GM21390 (cell line): ENCODE results near the gene RNASEH2A.

Experiments used
- ATAC-seq: cut with Tn5 transposase; IDR thresholded peaks from one replicate; pipeline ENCODE4 v1.9.1; 2021; ENCODE audit not compliant: unreplicated experiment

The RNASEH2A gene

DNA sequence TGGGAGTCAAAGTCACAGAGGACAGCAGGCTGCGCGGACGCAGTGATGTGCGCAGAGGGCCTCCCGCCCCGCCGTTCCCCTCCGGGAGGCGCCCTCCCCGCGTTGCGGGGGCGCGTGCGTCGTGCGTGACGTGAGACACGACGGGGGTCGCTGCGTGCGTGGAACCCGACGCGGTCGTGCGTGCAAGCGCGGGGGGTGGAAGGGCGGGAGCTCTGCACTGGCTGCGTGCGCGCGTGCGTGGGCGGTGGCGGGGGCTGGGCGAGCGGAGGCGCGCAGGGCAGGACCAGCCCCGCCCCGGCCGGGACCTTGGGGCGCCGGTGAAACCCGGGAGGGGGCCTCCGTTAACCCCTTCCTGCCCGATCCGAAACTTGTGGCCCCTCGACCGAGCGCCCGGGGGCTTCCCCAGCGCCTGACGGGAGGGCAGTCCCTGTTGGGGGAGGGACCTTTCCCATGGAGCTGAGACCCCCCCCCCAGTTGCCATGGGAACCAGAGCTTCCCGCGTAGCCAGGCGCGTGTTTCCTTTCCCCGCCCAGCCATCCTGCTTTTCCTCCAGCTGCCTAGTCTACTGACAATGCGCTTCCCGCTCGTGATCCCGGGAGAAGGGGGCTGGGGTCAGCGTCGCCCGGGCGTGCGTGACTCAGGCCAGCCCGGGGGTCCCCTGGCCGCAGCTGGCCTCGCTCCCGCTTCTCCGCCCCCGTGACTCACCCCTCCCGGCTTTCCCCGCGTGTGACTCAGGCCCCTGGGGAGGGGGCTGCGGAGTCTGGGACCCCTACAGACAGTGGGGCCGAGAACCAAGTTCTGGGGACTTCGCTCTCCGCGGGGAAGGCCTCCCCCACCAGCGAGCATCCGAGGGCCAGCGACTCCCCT is 23.7 kb upstream of the RNASEH2A start:
- ATAC-seq = no peak

DNA sequence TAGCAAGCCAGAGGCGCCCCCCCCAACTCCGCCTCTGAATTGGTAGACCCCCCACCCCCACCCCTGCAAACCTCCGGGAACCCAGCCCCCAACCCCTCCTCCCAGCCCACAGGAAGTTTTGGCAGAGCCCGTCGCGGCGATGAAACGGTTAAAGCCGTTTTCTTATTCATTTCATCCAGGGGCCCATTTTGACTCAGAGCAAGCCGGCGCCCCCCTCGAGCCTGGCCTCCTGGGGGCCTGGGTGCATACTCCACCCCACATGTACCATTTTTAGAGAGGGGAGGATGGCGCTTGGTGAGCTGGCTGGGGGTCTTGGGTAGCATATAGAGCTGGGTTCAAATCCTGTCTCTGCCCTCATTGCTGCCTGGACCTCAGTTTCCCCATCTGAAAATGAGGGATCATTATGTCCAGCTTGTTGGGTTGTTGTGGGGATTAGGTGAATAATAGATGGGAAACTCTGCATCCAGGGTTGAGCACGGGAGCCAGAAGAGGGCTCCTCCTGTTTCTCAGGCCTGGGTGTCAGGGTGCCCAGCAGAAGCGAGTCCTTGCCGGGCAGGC is 23.0 kb upstream of the RNASEH2A start:
- ATAC-seq = no peak

DNA sequence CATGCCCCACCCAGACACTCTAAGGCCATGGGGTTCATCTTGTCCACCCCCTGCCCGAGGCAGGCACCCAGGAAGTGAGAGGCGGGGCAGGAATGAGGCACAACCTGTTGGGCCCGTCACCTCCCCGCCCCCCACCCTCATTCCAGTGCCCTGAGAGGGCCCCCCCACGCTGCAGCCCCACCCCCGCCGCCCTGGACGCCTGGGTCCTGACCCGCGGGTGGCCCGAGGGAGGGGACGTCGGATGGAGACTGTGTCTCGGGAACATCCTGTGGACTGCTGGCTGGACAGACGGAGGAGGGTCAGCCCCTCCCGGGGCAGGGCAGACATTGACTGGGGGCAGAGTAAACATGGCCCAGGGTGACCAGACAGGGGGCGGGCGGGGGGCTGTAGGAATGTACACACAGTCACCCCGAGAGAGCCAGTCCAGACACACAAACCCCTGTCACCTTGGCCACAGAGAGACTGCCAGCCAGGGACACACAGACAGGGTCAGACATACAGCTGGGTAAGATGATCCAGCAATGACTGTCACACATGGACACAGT is 22.5 kb upstream of the RNASEH2A start:
- ATAC-seq = no peak

DNA sequence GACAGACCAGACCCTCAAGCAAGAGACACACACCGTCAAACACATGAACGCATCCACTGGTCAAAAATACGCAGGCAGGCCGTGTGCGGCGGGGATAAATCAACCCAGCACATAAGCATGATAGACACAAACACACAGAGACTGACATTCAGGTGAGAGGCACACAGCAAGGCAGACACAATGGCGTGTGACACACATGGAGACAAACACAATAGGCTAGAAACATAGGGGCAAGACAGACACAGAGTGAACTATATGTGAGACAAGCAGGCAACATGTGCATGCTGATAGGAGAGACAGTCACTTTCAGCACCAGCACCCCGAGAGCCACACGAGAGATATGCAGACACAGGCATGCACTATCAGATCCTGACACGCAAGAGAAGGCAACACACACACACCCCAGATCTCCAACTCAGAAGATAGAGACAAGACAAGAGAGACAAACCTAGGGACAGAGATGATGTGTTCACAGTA is 22.0 kb upstream of the RNASEH2A start:
- no peak for ATAC-seq

DNA sequence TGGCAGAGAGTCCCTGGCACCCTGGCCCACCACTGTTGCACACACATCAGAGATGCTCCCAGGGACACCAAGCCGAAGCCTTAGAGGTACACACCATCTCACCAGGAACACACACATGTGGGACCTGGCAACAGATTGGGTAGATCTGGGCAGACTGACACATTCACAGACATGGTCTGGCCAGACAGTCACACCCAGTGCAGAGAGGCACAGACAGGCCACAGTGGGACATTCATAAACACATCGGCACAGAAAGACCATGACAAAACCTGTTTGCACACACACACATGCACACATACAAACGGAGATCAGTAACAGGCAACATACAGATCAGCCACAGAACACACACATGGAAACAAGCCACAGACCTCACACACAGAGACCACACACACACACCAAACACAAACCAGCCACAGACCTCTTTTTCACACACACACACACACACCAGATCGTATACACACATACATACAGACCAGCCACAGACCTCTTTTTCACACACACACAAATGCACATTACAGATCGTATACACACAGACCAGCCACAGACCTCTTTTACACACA is 21.4 kb upstream of the RNASEH2A start:
- no peak for ATAC-seq

DNA sequence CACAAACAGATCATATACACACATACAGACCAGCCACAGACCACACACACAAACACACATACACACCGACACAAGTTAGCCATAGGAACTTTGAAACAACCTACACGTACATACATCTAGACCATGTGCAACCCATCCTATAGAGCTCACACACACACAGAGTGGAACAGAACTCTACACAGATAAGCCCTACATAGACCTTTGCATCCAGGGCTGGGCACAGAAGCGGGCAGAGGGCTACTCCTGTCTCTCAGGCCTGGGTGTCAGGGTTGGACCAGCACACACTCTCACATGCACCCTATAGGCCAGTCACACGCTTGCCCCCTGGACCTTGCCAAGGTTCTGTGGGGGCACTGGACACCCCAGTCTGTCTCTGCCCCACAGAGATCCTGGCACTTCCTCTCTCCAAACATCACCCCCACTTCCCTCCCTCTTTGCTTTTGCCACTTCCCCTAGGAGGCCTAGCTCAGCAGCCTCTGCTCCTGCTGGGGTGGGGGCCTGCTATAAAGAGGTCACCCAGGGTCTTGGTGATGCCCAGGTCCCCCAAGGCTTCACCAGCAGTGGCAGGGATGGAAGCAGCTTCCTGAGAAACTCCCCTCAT is 20.9 kb upstream of the RNASEH2A start:
- ATAC-seq = no peak

DNA sequence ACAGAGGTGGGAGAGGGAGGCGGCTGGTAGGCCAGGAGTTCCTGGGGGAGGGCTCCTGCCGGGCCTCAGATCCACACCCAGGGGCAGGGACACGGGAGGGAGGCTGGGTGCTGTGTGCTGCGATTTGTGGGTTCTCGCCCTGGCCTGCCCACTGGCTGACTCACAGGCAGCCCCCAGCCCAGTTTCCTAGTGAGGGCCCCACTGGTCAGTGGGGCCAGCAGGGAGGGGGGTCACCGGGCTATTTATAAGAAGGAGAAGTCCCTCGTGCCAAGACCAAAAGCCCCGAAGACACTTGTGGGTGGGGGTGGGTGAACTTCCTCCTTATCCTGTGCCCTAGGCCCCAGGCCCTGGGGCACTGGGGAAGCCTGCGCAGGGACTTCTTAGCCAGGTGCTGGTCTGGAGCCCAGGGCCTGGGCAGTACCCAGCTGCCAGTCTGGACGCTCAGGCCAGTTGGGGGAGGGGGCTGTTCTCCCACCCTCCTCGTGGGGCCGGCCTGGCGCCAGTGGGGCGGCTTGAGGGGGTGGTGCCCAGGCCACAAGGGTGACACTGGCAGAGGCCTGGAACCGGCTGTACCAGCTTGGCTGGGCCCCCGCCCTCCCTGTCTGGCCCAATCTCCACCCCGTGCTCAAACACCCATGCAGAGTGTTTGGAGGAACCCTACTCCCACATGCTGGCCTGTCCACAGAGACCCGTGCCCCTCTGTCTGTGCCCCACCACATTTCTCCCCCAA is 20.1 kb upstream of the RNASEH2A start:
- no peak for ATAC-seq

DNA sequence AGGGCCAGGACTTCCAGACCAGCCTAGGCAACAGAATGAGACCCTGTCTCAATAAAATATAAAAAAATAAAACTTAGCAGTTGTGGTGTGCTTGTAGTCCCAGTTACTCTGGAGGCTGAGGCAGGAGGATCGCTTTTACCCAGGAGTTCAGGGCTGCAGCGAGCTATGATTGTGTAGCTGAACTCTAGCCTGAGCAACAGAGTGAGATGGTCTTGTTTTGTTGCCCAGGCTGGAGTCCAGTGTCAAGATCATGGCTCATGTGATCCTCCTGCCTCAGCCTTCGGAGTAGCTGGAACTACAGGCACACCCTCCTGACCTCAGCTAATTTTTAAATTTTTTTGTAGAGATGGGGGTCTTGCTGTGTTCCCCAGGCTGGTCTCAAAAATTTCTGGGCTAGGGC is 19.4 kb upstream of the RNASEH2A start:
- no peak for ATAC-seq

DNA sequence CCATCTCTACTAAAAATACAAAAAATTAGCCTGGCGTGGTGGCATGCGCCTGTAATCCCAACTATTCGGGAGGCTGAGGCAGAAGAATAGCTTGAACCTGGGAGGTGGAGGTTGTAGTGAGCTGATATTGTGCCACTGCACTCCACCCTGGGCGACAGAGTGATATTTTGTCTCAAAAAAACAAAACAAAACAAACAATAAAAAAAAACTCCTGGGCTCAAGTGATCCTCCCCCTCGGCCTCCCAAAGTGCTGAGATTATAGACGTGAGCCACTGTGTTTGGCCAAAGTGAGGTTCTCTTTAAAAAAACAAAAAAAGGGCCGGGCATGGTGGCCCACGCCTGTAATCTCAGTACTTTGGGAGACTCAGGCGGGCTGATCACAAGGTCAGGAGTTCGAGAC is 18.9 kb upstream of the RNASEH2A start:
- ATAC-seq = no peak

DNA sequence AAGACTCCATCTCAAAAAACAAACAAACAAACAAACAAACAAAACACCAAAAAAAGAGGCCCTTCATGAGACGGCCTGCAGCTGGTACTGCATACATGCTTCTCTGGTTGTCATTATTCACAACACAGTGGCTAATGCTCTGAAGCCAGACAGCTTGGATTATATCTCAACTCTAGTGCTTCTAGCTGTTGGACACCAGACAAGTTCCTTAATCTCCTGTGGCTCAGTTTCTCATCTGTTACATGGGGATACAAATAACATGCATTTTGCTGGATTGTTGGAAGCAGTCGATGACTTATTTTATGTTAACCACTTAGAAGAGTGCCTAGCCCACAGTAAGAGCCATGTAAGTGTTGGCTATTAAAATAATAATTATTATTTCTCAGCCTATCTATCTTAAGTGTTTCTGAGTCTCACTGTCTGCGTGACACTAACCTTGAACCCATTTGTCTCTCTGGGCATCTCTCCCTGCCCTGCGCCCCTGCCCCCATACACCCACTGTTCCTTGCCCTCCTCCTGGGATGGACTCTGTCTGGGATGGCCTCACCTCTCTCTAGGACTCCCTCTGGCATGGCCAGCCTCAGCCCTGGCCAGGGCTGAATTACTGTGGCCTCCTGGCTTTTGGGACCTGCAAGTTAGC is 18.2 kb upstream of the RNASEH2A start:
- no peak for ATAC-seq

DNA sequence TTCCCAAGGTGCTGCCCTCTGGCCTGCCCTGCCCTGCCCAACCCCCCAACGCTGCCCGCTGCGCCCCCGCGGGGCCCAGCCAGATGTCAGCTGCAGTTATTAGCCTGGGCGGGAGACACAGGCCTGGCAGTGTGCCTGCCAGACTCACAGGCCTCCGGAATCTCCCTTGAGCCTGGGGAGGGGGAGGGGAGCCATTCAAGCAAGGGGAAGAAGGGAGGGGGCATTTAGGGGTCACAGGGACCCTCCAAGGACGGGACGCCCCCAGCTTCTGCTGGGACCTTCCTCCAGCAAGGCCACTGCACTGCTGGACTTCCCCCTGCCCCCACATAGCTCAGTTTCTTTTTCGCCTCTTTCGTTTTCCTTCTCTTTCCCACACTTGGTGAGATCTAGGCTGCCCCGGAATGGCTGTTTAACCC is 17.7 kb upstream of the RNASEH2A start:
- ATAC-seq = no peak

DNA sequence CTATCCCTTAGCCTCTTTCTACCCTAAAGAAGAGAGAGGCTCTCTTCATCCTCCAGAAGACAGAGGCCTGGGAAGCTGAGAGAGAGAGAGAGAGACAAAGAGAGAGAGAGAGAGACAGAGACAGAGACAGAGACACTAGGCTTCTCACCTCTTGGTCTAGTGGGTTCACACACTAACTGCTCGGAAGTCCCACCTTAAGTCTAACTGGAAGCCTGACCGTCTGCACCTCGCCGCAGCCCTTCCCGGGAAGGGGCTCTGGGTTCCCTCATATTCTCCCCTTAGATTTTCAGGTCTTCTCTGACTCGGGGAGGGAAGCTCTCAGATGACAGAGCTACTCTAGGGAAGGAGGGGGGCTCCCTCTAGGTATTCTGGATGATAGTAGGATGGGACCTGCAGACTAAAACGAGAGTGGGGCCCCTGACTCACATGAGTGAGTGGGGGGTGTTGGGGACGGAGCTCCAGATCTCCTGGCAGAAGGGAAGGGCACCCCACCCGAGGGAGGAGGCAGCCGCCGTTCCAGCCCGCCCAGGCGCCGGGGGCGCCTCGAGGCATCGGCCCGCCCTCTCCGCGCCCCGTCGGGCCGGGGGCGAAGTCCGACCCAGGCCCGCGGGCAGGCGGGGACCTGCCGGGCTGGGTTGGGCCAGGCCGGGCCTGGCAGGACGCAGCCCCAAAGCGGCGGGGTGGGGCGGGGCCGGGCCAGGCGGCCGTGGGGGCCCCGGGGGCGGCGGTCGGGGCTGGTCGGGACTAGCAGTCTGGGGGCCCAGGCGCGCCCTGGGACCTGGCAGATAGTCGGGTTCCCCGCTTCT is 17.1 kb upstream of the RNASEH2A start:
- no peak for ATAC-seq

DNA sequence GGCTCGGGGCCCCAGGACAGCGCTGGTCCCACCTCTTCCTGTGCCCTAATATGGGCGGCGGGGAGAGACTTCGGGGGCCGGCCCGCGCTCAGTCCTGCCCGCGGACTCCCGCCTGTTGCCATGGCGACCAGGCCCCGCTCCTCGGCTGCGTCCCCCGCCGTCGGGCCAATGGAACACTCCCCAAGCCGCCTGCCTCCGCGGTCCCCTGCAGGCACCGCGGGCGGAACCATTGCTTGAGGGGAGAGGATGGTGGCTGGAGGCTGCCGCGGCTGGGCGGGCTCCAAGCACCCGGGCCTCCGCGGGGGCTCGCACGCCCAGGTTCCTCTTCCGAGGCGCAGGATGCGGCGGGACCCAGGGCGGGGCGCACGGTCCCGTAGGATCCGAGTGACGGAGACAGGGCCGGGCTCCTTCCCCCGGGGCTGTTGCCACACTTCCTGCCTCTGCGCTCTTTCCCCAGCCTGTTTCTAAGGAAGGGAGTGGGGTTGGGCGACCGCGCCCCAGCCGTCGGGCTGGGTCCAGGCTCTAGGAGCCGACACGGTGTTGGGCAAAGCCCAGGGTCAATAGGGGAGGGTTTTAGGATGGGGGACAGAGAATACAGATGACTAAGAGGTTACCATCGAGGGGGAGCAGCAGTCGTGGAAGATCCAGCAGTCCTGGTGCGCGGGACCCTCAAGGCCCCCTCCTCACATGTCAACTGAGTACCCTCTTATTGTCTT is 16.3 kb upstream of the RNASEH2A start:
- ATAC-seq = peak; percentile 32

DNA sequence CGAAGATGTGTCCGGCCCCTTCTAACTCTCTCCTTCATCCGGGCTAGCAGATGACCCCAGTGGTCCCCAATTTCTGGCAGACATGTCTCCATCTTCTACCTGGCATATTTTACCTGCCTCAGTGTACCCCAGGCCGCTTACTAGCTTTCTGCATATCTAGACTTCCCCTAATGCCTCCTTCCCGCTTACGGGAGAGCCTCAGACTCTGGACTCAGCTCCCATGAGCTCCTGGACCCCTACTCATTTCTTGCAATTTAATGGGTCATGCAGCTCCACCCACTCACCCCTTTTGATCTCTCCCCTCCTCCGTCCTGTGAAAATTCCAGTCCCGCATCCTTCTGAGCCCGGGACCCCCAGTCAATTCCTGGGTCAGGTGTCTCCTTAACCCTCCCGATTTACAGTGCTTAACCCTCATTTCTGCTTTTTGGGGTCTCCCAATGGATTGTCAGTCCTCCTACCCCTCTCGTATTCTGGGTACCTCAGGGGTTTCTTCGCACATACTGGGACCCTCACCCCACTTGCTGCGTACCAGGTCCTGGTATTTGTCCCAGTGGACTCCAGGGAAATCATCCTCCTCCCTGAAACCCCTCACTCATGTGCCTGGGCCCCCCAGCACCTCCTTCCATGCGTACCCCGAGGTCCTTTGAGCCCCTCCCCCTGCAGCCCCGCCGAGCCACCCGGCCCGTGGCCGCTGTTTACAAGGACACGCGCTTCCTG is 15.6 kb upstream of the RNASEH2A start:
- ATAC-seq = no peak

DNA sequence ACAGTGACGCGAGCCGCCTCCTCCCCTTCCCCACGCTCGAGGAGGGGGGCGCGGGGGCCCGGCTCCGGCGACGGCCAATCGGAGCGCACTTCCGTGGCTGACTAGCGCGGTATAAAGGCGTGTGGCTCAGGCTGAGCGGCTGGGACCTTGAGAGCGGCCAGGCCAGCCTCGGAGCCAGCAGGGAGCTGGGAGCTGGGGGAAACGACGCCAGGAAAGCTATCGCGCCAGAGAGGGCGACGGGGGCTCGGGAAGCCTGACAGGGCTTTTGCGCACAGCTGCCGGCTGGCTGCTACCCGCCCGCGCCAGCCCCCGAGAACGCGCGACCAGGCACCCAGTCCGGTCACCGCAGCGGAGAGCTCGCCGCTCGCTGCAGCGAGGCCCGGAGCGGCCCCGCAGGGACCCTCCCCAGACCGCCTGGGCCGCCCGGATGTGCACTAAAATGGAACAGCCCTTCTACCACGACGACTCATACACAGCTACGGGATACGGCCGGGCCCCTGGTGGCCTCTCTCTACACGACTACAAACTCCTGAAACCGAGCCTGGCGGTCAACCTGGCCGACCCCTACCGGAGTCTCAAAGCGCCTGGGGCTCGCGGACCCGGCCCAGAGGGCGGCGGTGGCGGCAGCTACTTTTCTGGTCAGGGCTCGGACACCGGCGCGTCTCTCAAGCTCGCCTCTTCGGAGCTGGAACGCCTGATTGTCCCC is 14.9 kb upstream of the RNASEH2A start, which contains the start of gene JUNB:
Gene JUNB, plus strand, starts transcription at position 142 of the 706 bp plus-strand sequence. Its CDS starts 286 bp downstream, at position 428.
- peak; percentile 34 for ATAC-seq

DNA sequence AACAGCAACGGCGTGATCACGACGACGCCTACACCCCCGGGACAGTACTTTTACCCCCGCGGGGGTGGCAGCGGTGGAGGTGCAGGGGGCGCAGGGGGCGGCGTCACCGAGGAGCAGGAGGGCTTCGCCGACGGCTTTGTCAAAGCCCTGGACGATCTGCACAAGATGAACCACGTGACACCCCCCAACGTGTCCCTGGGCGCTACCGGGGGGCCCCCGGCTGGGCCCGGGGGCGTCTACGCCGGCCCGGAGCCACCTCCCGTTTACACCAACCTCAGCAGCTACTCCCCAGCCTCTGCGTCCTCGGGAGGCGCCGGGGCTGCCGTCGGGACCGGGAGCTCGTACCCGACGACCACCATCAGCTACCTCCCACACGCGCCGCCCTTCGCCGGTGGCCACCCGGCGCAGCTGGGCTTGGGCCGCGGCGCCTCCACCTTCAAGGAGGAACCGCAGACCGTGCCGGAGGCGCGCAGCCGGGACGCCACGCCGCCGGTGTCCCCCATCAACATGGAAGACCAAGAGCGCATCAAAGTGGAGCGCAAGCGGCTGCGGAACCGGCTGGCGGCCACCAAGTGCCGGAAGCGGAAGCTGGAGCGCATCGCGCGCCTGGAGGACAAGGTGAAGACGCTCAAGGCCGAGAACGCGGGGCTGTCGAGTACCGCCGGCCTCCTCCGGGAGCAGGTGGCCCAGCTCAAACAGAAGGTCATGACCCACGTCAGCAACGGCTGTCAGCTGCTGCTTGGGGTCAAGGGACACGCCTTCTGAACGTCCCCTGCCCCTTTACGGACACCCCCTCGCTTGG is 14.1 kb upstream of the RNASEH2A start:
- ATAC-seq = no peak

DNA sequence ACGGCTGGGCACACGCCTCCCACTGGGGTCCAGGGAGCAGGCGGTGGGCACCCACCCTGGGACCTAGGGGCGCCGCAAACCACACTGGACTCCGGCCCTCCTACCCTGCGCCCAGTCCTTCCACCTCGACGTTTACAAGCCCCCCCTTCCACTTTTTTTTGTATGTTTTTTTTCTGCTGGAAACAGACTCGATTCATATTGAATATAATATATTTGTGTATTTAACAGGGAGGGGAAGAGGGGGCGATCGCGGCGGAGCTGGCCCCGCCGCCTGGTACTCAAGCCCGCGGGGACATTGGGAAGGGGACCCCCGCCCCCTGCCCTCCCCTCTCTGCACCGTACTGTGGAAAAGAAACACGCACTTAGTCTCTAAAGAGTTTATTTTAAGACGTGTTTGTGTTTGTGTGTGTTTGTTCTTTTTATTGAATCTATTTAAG is 13.5 kb upstream of the RNASEH2A start:
- ATAC-seq = no peak
